H1 (cell line): ENCODE measurements around the gene N4BP3.

Experiments
- EZH2 ChIP-seq: fragments of 200-600 bp; sonication (generic); IDR thresholded peaks from 2 replicates; pipeline ENCODE4 v1.7.1; 2012; ENCODE audit warnings: low read depth, mild to moderate bottlenecking, moderate library complexity, low read length, inconsistent platforms; ENCODE audit not compliant: severe bottlenecking
- FOSL1 ChIP-seq: IDR thresholded peaks from 2 replicates; pipeline ENCODE4 v1.6.1; 2011; ENCODE audit warnings: mild to moderate bottlenecking, low read depth, low read length, moderate library complexity; ENCODE audit not compliant: insufficient read depth
- KDM5A ChIP-seq: fragments of 200-600 bp; IDR thresholded peaks from 2 replicates; pipeline ENCODE4 v1.7.1; 2012; ENCODE audit warnings: mild to moderate bottlenecking, low read length, inconsistent platforms, mixed read lengths
- SAP30 ChIP-seq: fragments of 300-600 bp; sonication (generic); IDR thresholded peaks from 2 replicates; pipeline ENCODE4 v1.7.1; 2012; ENCODE audit warnings: low read length, moderate library complexity, mild to moderate bottlenecking, inconsistent platforms; ENCODE audit not compliant: insufficient read depth, insufficient replicate concordance
- TEAD4 ChIP-seq: IDR thresholded peaks from 2 replicates; pipeline ENCODE4 v1.6.1; 2012; ENCODE audit warnings: low read depth, low read length, inconsistent platforms, mixed read lengths

- no peak for TF ChIP-seq TEAD4
- TF ChIP-seq FOSL1 = no peak
- no peak for TF ChIP-seq SAP30
- no peak for TF ChIP-seq KDM5A
- no peak for TF ChIP-seq EZH2
These were observed 787 bp upstream of the N4BP3 start for GRCh38 chr5:178112545-178112944.
